ENCODE measurements around the gene MANF.
"Not testable (repeated sequence)": the region's sequence is repeated elsewhere in the genome, so short reads cannot be mapped to it uniquely, and the experiment has no call there.

DNA sequence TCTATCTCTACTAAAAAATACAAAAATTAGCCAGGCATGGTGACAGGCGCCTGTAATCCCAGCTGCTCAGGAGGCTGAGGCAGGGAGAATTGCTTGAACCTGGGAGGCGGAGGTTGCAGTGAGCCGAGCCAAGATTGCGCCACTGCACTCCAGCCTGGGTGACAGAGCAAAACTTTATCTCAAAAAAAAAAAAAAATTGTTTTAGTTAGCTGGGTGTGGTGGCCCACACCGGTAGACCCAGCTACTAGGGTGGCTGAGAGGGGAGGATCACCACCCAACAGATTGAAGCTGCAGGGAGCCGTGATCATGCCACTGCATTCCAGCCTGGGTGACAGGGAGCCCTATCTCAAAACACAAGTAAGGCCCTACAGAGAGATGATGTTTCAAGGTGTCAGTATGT, 2.2 kb downstream of the MANF start:
- TF ChIP-seq, protein P1, sequence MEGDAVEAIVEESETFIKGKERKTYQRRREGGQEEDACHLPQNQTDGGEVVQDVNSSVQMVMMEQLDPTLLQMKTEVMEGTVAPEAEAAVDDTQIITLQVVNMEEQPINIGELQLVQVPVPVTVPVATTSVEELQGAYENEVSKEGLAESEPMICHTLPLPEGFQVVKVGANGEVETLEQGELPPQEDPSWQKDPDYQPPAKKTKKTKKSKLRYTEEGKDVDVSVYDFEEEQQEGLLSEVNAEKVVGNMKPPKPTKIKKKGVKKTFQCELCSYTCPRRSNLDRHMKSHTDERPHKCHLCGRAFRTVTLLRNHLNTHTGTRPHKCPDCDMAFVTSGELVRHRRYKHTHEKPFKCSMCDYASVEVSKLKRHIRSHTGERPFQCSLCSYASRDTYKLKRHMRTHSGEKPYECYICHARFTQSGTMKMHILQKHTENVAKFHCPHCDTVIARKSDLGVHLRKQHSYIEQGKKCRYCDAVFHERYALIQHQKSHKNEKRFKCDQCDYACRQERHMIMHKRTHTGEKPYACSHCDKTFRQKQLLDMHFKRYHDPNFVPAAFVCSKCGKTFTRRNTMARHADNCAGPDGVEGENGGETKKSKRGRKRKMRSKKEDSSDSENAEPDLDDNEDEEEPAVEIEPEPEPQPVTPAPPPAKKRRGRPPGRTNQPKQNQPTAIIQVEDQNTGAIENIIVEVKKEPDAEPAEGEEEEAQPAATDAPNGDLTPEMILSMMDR (conservative IDR thresholded peaks at IDR 0.05; ENCODE audit: low read length) = not testable (repeated sequence)
- not testable (repeated sequence) for TF ChIP-seq EZH2phosphoT487 (IDR thresholded peaks at IDR 0.05; ENCODE audit: borderline replicate concordance, low read depth, low read length)
